Stimulated activated CD4-positive, alpha-beta T cell treated with anti-CD3 and anti-CD28 coated beads, Interleukin-1b, Interleukin-23, amount 100 ng/mL, for 48 hours (primary cell): ENCODE results near the gene CUEDC1.

Experiments
- DNase-seq: peaks from one replicate; pipeline ENCODE4 v3.0.0-alpha.2; 2020

CUEDC1 gene

GRCh38 chr17:57957120-57957850 is 2.1 kb upstream of the CUEDC1 start:
- no peak for DNase-seq

DNA sequence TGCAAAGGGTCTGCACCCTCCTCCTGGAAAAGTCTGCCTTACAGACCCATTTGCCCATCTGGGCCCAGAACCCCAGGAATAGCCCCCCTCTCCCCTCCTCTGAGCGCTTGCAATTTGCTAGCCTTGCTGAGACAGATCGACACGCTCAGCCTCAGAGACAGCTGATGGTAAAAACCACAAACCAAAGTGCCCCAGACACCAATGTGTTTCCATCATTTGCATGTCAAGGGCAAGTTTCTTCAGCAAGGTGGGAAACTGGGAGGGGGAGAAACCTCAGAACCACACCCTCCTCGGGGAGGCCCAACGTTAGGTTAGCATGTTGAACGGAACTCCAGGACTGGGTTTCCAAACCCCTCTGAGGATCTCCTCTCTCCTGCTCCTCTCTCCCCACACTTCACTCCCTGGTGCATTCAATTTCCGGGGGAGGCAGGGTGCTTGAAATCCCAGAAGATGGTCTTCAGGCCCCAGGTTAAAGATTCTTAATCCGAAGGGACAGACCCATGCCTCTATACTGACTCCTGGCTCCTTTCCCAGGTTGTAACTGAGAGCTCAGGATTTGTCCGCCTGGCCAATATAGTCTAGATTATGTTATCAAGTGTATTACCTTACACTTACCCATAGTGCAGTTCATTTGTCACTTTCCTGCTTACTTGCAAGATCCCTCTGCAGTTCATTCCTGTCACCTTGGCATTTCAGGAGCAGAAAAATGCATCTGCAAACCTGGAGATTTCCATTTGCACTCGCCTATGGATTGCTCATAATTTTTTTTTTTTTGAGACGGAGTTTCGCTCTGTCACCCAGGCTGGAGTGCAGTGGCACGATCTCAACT is 1.3 kb upstream of the CUEDC1 start:
- peak; percentile 30 for DNase-seq

GRCh38 chr17:57954397-57955182 is 622 bp downstream of the CUEDC1 start:
- no peak for DNase-seq

DNA sequence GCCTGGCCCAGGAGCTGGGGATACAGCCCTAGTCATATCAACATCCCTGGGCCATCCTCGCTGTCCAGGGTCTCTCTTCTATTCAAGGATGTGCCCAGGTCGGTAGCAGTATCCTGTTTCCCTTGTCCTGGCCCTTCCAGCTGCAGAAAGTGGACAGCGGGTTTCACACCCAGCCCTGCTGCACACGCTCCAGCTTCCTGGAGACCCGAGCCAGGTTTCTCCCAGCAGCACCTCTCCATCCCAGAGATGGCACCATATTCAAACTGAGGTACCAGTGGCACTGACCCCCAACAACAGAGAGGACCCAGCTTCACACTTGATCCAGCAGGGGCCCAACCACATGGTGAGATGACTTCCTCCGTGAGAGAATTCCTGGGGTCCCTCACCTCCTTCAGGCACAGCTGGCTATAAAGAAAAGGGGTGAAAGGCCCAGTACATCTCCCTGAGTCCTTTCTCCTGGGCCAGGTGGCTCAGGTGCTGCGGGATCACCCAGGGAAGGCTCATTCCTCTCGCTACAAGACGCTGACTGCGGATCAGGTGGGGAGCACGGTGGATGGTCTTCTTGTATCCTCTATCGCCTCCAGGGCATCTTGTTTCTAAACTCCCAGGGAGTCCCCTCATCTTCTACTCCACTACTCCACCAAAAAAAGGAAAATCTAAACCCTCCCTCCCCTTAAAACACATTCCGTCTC is 1.4 kb downstream of the CUEDC1 start:
- no peak for DNase-seq

DNA sequence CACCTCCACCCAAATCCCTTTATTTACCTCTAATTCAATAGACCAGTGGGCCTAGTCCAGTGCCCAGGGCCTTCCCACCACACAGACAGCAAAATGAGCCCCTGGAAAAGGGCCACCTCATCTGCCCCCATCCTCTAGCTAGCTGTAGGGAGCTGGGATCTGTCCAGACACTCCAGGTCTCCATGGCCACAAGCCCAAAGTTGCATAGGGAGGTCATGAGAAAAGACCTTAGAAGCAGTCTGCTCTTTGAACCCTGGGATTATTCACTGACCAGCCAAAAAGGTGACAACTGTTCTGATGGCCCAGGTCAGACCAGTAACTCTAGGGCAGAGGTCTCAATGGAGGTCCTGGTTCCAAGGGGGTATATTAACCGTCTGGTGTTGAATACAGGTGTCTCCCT is 2.0 kb downstream of the CUEDC1 start:
- no peak for DNase-seq

- DNase-seq: no peak
These were observed 5.6 kb downstream of the CUEDC1 start for GRCh38 chr17:57949649-57950048.

GRCh38 chr17:57948555-57949420 is 6.4 kb downstream of the CUEDC1 start:
- DNase-seq: no peak

DNA sequence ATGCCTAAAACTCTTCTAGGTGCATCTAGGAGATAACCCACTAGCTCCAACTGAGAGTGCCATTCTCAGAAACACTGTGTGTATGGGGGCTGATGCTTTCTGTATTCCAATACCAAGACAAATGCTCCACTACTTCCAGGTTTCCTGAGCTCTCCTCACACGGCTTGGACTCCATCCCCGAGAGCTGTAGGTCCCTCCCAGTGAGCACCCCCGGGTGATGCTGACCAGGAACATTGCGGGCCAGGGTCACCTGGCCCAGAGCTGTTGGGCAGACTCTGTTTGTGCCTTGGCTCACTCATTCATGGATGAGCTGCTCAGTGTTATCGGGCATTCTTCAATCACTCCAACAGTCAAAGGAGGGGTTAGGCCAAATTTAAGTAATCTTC is 7.0 kb downstream of the CUEDC1 start:
- DNase-seq: no peak

DNA sequence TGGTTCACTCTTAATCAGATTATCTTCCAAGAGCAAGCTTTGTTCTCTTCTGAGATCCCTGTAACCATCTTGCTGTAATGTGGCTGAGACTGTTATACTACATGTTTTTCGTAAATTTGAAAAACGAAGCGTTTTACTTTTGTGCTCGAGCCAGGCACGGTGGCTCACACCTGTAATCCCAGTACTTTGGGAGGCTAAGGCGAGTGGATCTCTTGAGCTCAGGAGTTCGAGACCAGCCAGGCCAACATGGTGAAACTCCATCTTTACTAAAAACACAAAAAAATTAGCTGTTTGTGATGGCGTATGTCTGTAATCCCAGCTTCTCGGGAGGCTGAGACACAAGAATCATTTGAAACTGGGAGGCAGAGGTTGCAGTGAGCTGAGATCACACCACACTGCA is 7.8 kb downstream of the CUEDC1 start:
- no peak for DNase-seq

DNA sequence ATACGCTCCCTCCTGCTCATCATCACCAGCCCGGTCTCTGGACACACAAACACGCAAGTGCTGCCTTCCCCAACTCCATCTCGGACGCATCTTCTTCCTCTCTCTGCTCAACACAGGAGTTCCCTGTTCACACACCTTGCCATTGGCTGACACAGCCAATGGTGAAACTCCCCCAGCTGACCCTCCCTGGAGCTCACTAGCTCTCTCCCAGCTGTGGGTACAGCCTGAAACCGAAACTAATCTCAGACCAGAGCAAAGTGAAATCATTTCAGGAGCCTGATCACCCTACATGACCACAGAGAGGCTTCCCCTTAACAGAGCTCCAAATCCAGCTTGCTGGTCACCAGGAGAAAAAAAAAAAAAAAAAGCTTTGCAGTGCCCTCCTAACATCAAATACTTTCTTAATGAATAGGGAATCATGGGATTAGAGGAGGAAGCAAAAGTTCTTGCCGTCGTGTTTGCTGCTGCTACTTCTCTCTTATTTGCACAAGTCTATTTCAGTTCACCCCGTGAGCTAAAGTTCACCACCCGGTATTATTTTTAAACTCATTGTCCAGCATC is 8.3 kb downstream of the CUEDC1 start:
- DNase-seq: peak; percentile 23

DNA sequence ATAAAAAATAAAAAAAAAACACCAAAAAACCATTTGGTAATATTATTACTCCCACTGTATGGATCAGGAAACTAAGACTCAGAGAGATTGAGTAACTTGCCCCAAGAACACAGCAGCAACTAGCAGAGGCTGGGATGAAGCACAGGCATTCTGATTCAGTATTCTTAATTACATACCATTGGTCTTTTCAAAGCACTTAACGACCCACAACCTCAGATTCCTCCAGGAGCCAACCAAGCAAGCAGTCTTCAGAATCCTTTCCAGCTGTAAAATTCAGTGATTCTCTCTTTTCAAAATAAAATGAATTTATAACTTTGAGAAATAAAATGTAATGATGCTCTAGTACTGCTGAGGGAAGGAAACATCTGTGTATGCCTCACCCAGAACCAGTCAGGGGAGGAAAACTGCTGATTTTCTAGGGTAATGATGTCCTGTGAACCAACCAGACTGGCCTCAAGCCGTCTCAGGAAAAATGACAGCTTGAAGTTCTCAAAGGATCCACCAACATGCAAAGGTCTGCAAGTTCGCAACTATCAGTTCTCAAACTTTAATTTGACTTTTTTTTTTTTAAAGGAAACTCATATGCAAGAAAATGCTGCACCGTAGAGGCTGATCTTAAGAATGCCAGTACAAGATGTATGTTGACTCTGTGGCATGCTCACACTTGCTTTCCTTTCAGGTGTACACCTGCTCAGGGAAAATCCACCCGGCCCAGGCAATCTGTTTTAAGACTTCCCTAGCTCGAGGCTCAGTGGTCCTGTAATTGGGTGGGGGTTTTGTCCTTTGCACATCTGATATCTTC is 9.0 kb downstream of the CUEDC1 start:
- DNase-seq: no peak

- no peak for DNase-seq
These were observed 10.3 kb downstream of the CUEDC1 start for GRCh38 chr17:57944908-57945307.

DNA sequence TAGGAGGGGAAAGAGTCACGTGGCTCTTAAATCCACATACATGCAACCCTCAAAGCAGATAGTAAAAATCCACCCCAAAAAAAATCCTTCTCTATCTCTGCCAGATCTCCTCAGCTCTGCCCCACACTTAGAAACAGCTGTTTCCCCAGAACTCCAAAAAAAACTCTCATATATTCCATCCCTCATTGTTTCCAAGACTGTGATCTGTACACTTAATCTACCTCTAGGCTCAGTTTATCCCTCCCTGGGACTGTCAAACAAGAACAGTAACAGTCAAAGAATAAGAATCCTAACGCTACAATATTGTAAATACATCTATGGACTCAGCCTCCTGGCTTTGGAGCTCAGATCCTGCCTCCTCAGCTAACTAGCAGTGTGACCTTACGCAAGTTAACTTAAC is 11.6 kb downstream of the CUEDC1 start:
- DNase-seq: no peak

- no peak for DNase-seq
These were observed 12.1 kb downstream of the CUEDC1 start for GRCh38 chr17:57943140-57943539.

- no peak for DNase-seq
These were observed 13.5 kb downstream of the CUEDC1 start for GRCh38 chr17:57941384-57942370.

GRCh38 chr17:57940653-57941329 is 14.4 kb downstream of the CUEDC1 start:
- no peak for DNase-seq

DNA sequence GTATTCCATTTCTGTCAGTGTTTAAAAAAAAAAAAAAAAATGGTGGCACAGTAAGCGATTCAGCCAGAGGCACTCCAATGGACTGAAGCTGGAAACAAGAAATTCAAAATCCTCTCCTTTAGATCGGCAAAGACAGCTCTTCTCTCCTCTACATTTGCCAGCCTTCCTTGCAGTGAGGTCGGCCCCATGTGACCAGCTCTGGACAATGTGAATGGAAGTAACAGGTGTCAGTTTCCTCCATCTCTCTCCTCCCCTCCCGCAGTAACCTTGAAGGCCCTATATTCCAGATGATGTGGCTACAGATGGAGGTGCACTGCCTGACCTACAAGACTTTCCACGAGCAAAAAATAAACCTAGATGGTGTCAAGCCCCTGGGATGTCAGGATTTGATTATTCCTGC is 15.0 kb downstream of the CUEDC1 start:
- no peak for DNase-seq

DNA sequence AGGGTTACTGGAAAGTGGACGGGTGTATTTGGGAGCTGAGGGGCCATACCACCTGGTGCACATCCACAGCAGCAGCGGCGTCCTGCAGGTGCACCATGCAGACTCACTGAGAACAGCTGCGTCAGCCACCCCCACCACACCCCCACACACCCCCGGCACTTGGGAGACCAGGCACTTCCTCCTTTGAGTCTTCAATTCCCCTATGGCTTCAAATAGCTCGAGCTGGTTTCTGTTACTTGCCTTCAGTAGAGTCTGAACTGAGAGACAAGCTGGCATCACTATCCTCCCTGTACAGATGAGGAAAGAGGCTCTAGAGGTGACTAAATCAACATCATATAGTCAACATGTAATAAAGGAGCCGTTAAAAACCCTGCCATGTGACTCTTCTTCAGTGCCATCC is 15.4 kb downstream of the CUEDC1 start:
- DNase-seq: no peak

DNA sequence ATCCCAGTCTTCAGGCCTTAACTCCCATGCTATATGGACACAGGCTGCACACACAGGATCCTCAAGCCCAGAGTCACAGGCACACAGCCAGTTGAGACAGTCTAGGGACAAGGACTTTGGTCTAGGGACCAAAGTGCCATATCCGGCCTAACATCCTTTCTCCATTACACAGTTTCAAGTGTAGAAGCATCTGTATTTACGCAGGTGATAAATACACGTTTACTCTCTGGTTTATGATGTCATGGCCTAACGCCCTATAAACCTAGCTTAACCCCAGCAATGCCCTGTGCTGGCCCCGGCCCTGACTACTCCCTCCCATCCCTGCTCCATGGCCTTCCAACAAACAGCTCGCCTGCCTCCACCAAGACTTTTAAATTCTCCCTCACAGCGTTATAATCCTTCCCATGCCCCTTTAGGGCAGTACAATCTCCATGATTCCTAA is 17.1 kb downstream of the CUEDC1 start:
- DNase-seq: no peak
